Measurements from ENCODE around the gene RAPGEF4.

The RAPGEF4 gene

GRCh38 chr2:172865422-172865821 lies 129.8 kb downstream of the RAPGEF4 start:
- no peak for DNase-seq

GRCh38 chr2:172869861-172870260 lies 134.2 kb downstream of the RAPGEF4 start:
- DNase-seq: no peak

- no peak for DNase-seq
These were observed 134.8 kb downstream of the RAPGEF4 start for GRCh38 chr2:172870396-172870795.

- DNase-seq: no peak
These were observed 142.2 kb downstream of the RAPGEF4 start for GRCh38 chr2:172877826-172878225.

GRCh38 chr2:172878260-172878659 lies 142.6 kb downstream of the RAPGEF4 start:
- DNase-seq: no peak

DNA sequence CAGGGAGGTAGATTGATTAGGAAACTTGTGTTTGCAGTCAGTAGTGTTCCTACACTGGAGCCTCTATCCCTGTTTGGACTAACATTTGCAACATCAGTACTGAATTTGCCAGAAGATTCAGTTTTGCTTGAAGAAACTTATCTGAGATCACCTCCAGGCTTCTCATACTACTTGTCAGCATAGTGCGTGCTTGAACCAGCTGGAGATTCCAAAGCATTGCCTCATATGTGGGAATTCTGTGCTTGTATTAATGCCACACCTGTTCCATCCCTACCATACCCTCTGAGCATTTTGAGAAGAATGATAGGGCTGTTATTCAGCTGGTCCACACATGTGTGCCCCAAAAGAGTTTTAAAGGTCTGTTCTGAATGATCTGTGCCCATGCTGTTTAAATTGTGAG lies 148.7 kb downstream of the RAPGEF4 start:
- no peak for DNase-seq

- DNase-seq: no peak
These were observed 150.4 kb downstream of the RAPGEF4 start for GRCh38 chr2:172885996-172886395.

GRCh38 chr2:172887280-172887679 lies 151.6 kb downstream of the RAPGEF4 start:
- DNase-seq: no peak

GRCh38 chr2:172888714-172889669 lies 153.3 kb downstream of the RAPGEF4 start:
- DNase-seq: no peak

DNA sequence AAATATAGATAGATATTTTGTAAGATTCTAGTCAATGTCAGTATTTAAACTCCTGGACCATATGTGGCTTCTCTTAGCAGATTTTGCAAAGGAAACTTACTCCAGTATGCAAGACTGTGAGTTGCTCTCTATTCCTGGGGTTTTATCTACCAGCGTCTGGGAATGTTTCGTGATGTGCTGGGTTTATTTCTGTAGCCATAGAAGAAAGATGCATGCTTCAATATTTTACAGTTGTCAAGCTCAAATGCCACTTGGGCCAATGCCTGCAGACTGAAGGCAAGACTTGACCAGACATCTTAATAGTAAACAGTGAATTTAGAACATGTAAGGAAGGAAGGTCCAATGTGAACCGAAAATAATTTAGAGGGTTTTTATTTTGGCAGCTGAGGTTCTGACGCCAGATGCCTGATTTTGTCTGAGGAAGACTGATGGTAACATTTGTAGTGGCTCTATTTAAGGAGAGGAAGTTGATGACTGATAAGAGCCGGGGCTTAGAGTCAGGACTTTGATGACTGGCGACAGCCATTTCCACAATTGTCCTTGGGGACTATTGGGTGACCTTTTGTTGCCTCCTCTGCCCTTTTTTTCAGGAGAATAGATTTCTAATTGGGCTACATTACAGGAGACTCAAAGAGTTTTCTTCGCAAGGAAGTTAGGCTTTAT lies 154.3 kb downstream of the RAPGEF4 start:
- DNase-seq: no peak

GRCh38 chr2:172893111-172893510 lies 157.5 kb downstream of the RAPGEF4 start:
- DNase-seq: no peak

DNA sequence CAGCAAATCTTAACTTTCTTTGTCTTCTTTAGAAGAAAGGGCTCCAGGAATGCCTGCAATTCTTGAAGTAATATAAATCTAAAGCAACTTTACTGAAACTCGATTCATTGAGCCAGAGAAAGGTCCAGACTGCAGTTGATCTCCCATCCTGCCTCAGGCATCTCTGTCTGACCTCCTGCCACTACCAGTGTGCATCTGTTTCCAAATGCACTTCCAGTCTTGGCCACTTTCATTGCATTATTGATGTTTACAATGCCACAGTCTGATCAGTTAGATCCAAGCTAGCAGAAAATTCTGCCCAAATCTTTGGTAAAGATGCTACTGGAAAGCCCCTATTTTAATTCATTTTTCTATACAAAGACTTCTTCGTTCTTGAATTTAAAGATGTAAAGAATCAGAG lies 158.0 kb downstream of the RAPGEF4 start:
- DNase-seq: no peak

- DNase-seq: no peak
These were observed 159.2 kb downstream of the RAPGEF4 start for GRCh38 chr2:172894689-172895387.

- no peak for DNase-seq
These were observed 161.0 kb downstream of the RAPGEF4 start for GRCh38 chr2:172896661-172897081.

- DNase-seq: no peak
These were observed 165.2 kb downstream of the RAPGEF4 start for GRCh38 chr2:172900871-172901270.

GRCh38 chr2:172901913-172902312 lies 166.3 kb downstream of the RAPGEF4 start:
- no peak for DNase-seq

DNA sequence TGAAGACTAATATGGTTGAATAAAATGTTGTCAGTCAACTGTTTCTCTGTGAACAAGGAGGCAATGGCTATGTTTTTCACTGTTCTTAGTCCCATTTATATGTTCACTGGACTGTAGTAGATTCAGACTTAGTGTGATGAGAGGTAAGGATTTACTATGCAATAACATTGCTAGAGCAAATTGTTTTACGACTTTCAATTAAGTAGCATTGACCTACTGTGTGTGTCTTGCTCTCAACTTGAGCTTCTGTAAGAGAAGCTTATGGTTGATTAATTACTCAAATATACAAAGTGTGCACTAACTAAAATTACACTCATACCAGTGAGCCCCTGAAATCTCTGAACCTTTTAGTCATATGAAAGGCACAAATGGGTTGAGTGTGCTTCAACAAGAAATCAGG lies 168.6 kb downstream of the RAPGEF4 start:
- no peak for DNase-seq

DNA sequence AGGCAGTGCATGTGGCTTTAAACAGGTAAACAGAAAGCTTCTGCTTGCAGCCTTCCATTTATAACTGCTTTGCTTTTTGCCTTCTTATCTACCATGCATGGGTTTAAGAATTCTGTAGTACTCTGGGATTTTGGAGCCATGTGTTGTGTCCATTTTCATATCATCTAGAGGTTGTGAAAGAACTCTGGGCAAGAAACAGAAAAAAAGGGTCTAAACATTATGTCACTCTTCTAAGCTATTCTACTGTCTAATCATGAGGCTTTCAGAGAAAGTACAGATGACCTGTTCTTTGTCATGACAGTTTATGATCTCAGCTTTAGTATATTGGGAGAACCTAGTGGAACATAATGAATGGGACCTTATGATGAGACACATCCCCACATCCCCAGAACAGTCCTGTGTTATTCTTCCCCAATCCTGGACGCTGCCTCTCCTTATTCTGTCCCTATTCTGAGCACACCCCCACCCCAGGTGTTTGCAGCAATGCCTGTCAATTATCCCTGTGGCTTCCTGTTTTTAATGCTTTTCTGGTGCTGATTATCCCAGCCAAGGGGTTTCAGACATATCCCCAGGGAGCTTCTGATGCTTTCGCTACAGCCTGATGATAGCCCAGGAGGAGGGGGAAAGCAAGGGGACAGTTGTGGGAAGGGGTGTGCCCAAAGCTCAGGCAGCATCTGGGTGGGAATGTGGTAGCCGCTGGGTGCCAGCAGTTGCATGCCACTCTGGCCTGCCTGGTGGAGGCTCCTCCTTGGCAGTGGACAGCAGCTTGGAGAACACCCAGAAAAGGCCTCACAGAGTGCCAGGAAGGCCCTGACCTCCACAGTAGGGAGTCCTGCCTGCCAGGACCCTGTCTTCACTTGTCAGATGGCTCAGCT lies 170.5 kb downstream of the RAPGEF4 start:
- DNase-seq: no peak

DNA sequence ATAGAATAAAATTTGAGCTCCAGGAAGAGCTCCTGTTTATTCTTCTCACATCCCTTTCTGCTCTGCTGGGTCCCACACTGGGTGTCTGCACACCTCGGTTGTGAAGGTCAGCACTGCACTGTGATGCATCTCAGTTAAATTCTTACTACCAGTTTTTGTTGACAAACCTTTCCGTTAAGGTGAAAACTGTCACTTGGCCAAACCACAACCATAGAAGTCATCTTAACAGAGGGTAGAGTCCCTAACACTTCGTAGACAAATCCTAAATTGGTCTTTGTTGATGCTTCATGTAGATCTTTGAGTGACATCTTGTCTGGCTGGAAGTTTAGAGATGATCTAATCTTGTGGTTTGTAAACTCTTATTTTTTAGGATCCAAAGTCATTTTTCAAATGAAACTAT lies 172.6 kb downstream of the RAPGEF4 start:
- DNase-seq: no peak

GRCh38 chr2:172909454-172909853 lies 173.8 kb downstream of the RAPGEF4 start:
- DNase-seq: no peak

DNA sequence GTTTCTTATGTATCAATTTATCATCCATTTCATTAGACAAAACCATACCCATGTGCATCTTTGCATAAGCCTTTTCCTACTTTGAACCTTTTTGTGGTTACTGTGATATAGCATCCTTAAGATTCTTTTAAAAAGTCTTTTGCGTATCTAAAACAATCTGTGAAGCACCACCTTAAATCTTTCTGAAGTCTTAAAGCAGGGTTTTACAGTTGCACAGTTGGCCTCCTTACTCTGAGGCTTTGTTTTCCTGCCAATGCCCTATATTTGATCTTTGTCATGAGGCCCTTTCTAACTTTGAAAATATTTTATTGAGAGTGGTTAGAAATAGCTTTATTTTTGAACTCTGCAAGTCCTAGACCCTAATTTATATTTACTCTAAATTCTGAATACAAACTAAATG lies 176.6 kb downstream of the RAPGEF4 start:
- no peak for DNase-seq

DNA sequence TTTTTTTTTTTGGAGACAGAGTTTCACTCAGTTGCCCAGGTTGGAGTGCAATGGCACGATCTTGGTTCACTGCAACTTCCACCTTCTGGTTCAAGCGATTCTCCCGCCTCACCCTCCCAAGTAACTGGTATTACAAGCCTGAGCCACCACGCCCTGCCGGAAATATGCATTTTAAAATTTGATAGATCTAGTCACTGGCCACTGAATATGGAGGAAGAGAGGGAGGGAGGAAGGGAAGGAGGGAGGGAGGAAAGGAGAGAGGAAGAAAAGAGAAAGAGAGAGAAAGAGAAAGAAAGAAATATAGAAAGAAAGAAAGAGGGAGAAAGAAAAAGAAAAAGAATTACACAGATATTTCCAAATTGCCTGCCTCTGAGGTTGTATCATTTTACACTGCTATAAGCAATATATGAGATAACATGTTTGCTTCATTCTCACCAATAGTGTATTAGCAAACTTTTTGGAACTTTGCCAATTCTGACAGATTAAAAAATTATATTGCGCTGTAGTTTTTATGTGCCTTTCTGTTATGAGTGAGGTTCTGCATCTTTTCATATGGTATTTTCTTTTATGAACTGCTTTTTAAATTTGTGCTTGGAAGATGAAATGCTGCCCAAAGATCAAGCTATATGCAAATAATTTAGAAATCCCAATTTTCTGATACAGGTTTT lies 178.8 kb downstream of the RAPGEF4 start:
- no peak for DNase-seq
